Lower lobe of right lung (tissue), 2 donors: Measurements from ENCODE around the gene TMEM129. TPM values are rescaled to one million over a fixed set of nuclear protein-coding genes. Genes with fewer than 3 reads are reported as not detected.

Source experiments
- ATAC-seq, 2 donors: fragments of 200-7000 bp; cut with Tn5 transposase; one replicate each; pipeline ENCODE4 v1.9.1; 2020 to 2022; ENCODE audit warnings: mild to moderate bottlenecking in 2 of 2, moderate library complexity in 2 of 2
- DNase-seq: peaks from one replicate; pipeline ENCODE4 v3.0.0-alpha.2; 2020
- H3K27ac ChIP-seq: fragments of 200-600 bp; one replicate; pipeline ENCODE4 v1.8.0; 2022
- H3K27me3 ChIP-seq: fragments of 200-600 bp; one replicate; pipeline ENCODE4 v1.8.0; 2022; ENCODE audit warnings: low read depth
- H3K36me3 ChIP-seq: fragments of 200-600 bp; one replicate; pipeline ENCODE4 v1.8.0; 2022; ENCODE audit warnings: mild to moderate bottlenecking
- H3K4me1 ChIP-seq: fragments of 200-600 bp; one replicate; pipeline ENCODE4 v1.8.0; 2022
- H3K4me3 ChIP-seq: fragments of 200-600 bp; one replicate; pipeline ENCODE4 v1.8.0; 2022; ENCODE audit warnings: mild to moderate bottlenecking
- H3K9me3 ChIP-seq: fragments of 200-600 bp; one replicate; pipeline ENCODE4 v1.8.0; 2022
- CTCF ChIP-seq: fragments of 200-600 bp; IDR thresholded peaks from one replicate; pipeline ENCODE4 v1.8.0; 2022; ENCODE audit warnings: antibody characterized with exemption, mild to moderate bottlenecking
- intact Hi-C: fragments of 100-400 bp; cut with DNase I; formaldehyde crosslinking; loops from one replicate; pipeline ENCODE4 v1.11.0; 2022
- total RNA-seq: library from RNA; stranded (reverse); fragmentation: NEBNext Ultra II Directional; extraction: Animal tissue kit (Norgen Biotek cat#: 25700); gene quantifications from one replicate; pipeline ENCODE4 v1.2.1, GENCODE V29; 2021
- donor health status: DM: no; HTN: yes; CAD: no; lungs with severe emphysema.

TMEM129 gene
- total RNA-seq, 1 donor from 2014 or later = 30.9 TPM

- H3K4me1 ChIP-seq = peaks cover 28% of the 10 kb centered on the region
- no peaks in the 10 kb centered on the region for H3K9me3 ChIP-seq
- no peak for DNase-seq
- no peak overlapping the region for H3K4me3 ChIP-seq
- no peak for ATAC-seq
- H3K27ac ChIP-seq = no peak overlapping the region
- intact Hi-C loops = no loop called here
- no peaks in the 10 kb centered on the region for H3K27me3 ChIP-seq
- H3K36me3 ChIP-seq = no peaks in the 10 kb centered on the region
- no peak for TF ChIP-seq CTCF
Observed at GRCh38 chr4:1756079-1756478, 35.0 kb upstream of the TMEM129 start.

- no peak for DNase-seq
Observed at GRCh38 chr4:1755297-1755696, 34.2 kb upstream of the TMEM129 start.

GRCh38 chr4:1754336-1754735 lies 33.2 kb upstream of the TMEM129 start:
- intact Hi-C loops = no loop called here
- no peak overlapping the region for H3K27ac ChIP-seq
- H3K36me3 ChIP-seq = no peaks in the 10 kb centered on the region
- TF ChIP-seq CTCF = no peak
- DNase-seq = no peak
- peaks cover 21% of the 10 kb centered on the region for H3K4me1 ChIP-seq
- H3K4me3 ChIP-seq = no peak overlapping the region
- no peak for ATAC-seq
- no peaks in the 10 kb centered on the region for H3K27me3 ChIP-seq
- H3K9me3 ChIP-seq = no peaks in the 10 kb centered on the region

More at GRCh38 chr4:1755297-1755696, 34.2 kb upstream of the TMEM129 start:
- intact Hi-C loops = no loop called here
- H3K4me1 ChIP-seq = peaks cover 27% of the 10 kb centered on the region
- TF ChIP-seq CTCF = no peak
- no peaks in the 10 kb centered on the region for H3K9me3 ChIP-seq
- H3K27ac ChIP-seq = no peak overlapping the region
- no peak for ATAC-seq
- H3K36me3 ChIP-seq = no peaks in the 10 kb centered on the region
- H3K27me3 ChIP-seq = no peaks in the 10 kb centered on the region
- H3K4me3 ChIP-seq = no peak overlapping the region

DNA sequence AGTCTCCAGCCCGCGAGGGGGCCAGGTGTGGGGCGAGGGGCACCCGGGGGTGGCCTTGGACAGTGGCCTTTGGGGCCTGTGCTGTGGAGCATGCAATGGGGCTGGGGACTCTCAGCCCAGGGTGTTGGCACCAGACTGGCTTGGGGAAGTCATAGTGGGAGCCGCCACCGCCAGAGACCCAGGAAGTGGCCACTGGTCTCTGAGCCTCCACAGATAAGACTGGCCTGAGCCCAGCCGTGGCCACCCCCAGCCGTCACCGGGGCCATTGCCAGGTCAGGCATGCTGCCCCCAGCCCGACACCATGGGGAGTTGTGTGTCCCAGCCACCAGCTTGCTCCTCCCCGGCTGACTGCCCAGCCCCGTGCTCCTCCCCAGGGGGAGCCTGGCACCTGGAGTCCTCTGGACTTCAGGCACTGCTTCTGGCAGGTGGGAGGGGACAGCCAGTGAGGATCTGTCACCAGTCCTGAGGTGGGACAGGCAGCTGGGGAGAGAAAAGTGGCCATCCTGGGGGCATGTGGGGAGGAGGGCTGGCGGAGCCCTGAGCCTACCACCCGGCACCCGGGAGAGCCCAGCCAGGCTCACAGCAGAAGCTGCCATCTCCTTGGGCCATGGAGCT lies 32.7 kb upstream of the TMEM129 start:
- intact Hi-C loops = no loop called here
- Histone ChIP-seq H3K36me3 (no peaks in the 10 kb centered on the region), H3K27me3 (no peaks in the 10 kb centered on the region), H3K9me3 (no peaks in the 10 kb centered on the region), H3K4me3 (no peak overlapping the region), H3K4me1 (peaks cover 21% of the 10 kb centered on the region), H3K27ac (no peak overlapping the region)
- ATAC-seq (no peak), DNase-seq (no peak)
- no peak for TF ChIP-seq CTCF

GRCh38 chr4:1753294-1753696 lies 32.2 kb upstream of the TMEM129 start:
- Histone ChIP-seq H3K27ac (peak overlapping the region; percentile 62), H3K4me3 (no peak overlapping the region), H3K9me3 (no peaks in the 10 kb centered on the region), H3K27me3 (peaks cover 1% of the 10 kb centered on the region), H3K36me3 (no peaks in the 10 kb centered on the region), H3K4me1 (peaks cover 26% of the 10 kb centered on the region)
- intact Hi-C loops = no loop called here
- ATAC-seq = no peak
- no peak for TF ChIP-seq CTCF
- DNase-seq = no peak
